KMS-11 (cell line): Measurements from ENCODE around the gene MORF4L1.

Experiments
- H2AFZ ChIP-seq: fragments of 200-600 bp; sonication (generic); 2 replicates; pipeline ENCODE4 v1.6.1; 2016; ENCODE audit warnings: antibody characterized with exemption, mixed run types, low read depth
- H3K27ac ChIP-seq: fragments of 200-600 bp; sonication (generic); 2 replicates; pipeline ENCODE4 v1.6.1; 2016; ENCODE audit warnings: mild to moderate bottlenecking, mixed run types
- H3K27me3 ChIP-seq: fragments of 200-600 bp; sonication (generic); 2 replicates; pipeline ENCODE4 v1.6.1; 2017; ENCODE audit warnings: mild to moderate bottlenecking, low read depth, mixed run types, moderate library complexity; ENCODE audit not compliant: insufficient read depth
- H3K36me3 ChIP-seq: fragments of 200-600 bp; sonication (generic); 2 replicates; pipeline ENCODE4 v1.6.1; 2017; ENCODE audit warnings: mild to moderate bottlenecking, mixed run types; ENCODE audit not compliant: insufficient read depth
- H3K4me1 ChIP-seq: fragments of 200-600 bp; sonication (generic); 2 replicates; pipeline ENCODE4 v1.6.1; 2016; ENCODE audit warnings: mild to moderate bottlenecking, low read depth, mixed run types; ENCODE audit not compliant: poor library complexity, severe bottlenecking
- H3K4me2 ChIP-seq: fragments of 200-600 bp; sonication (generic); 2 replicates; pipeline ENCODE4 v1.7.0; 2016; ENCODE audit warnings: mild to moderate bottlenecking, mixed run types
- H3K4me3 ChIP-seq: fragments of 200-600 bp; sonication (generic); IDR thresholded peaks from 2 replicates; pipeline ENCODE4 v1.6.1; 2017; ENCODE audit warnings: low read depth, low read length, mixed read lengths; ENCODE audit not compliant: insufficient read depth
- H3K79me2 ChIP-seq: fragments of 200-600 bp; sonication (generic); 2 replicates; pipeline ENCODE4 v1.6.1; 2016; ENCODE audit warnings: low read depth, mixed run types; ENCODE audit not compliant: insufficient read depth
- H3K9ac ChIP-seq: fragments of 200-600 bp; sonication (generic); 2 replicates; pipeline ENCODE4 v1.6.1; 2016; ENCODE audit warnings: mild to moderate bottlenecking, mixed run types
- H4K20me1 ChIP-seq: fragments of 200-600 bp; sonication (generic); 2 replicates; pipeline ENCODE4 v1.6.1; 2016; ENCODE audit warnings: mild to moderate bottlenecking, mixed run types; ENCODE audit not compliant: insufficient read depth
- TF ChIP-seq, protein P1 (sequence below): fragments of 200-600 bp; sonication (generic); conservative IDR thresholded peaks from 2 replicates; pipeline ENCODE4 v1.6.1; 2017; ENCODE audit warnings: low read depth, mild to moderate bottlenecking, antibody characterized with exemption, low read length, moderate library complexity, mixed read lengths

Gene MORF4L1

DNA sequence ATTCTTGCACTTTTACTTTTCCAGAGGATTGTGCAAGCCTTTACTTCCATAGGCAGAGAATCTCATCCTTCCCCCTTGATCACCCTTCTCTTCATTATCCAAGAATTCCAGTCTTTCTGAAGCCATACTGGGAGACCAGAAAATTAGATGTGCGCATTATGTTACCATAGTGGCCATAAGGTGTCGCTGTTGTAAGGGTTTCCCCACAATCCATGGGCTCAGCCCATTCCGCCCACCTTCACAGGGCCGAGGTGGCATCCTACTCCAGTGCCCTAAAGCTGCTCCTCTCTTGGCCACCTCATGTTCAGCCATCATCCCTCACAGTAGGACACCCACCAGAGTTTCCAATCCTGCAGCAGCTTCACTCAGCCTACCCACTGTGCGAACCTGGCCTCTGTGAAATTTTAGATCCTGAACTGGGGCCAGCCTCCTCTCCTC, 37.1 kb downstream of the MORF4L1 start:
- TF ChIP-seq, protein P1, sequence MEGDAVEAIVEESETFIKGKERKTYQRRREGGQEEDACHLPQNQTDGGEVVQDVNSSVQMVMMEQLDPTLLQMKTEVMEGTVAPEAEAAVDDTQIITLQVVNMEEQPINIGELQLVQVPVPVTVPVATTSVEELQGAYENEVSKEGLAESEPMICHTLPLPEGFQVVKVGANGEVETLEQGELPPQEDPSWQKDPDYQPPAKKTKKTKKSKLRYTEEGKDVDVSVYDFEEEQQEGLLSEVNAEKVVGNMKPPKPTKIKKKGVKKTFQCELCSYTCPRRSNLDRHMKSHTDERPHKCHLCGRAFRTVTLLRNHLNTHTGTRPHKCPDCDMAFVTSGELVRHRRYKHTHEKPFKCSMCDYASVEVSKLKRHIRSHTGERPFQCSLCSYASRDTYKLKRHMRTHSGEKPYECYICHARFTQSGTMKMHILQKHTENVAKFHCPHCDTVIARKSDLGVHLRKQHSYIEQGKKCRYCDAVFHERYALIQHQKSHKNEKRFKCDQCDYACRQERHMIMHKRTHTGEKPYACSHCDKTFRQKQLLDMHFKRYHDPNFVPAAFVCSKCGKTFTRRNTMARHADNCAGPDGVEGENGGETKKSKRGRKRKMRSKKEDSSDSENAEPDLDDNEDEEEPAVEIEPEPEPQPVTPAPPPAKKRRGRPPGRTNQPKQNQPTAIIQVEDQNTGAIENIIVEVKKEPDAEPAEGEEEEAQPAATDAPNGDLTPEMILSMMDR = peak; percentile 74
- Histone ChIP-seq H3K4me3 (no peak overlapping the region), H3K36me3 (no peaks in the 10 kb centered on the region), H4K20me1 (no peaks in the 10 kb centered on the region), H3K4me1 (no peaks in the 10 kb centered on the region), H3K27me3 (no peaks in the 10 kb centered on the region), H3K4me2 (no peak overlapping the region), H3K79me2 (no peaks in the 10 kb centered on the region), H3K27ac (no peak overlapping the region), H3K9ac (no peak overlapping the region), H2AFZ (no peak overlapping the region)

GRCh38 chr15:78910271-78910670, 37.6 kb downstream of the MORF4L1 start:
- no peaks in the 10 kb centered on the region for H3K79me2 ChIP-seq

DNA sequence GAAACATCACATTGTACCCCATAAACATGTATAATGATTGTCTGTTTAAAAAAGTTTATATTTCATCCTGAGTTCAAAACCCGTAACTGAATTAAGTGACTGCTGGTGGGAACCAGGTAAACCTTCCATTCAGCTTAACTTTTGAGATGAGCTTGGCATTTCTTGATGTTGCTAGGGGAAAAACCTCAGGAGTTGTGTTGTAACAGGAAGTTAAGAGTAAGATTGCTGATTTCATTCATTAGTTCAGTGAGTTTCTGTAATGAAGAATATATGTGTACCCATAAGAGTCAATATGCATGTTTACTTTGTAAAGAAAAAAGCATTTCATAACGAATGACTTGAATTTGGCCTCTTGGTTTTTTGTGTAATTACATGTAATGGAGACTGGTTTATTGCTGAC, 39.6 kb downstream of the MORF4L1 start:
- TF ChIP-seq, protein P1 = no peak
- Histone ChIP-seq H3K27ac (no peak overlapping the region), H4K20me1 (no peaks in the 10 kb centered on the region), H3K4me3 (no peak overlapping the region), H3K4me2 (no peak overlapping the region), H2AFZ (no peak overlapping the region), H3K9ac (no peak overlapping the region), H3K27me3 (no peaks in the 10 kb centered on the region), H3K36me3 (no peaks in the 10 kb centered on the region), H3K79me2 (no peaks in the 10 kb centered on the region), H3K4me1 (no peaks in the 10 kb centered on the region)

More at GRCh38 chr15:78910271-78910670, 37.6 kb downstream of the MORF4L1 start:
- Histone ChIP-seq H2AFZ (no peak overlapping the region), H4K20me1 (no peaks in the 10 kb centered on the region), H3K36me3 (no peaks in the 10 kb centered on the region), H3K4me3 (no peak overlapping the region), H3K4me1 (no peaks in the 10 kb centered on the region), H3K9ac (no peak overlapping the region), H3K27ac (no peak overlapping the region), H3K27me3 (no peaks in the 10 kb centered on the region), H3K4me2 (no peak overlapping the region)
- TF ChIP-seq, protein P1 = no peak

- H3K27ac ChIP-seq = no peak overlapping the region
- H3K4me2 ChIP-seq = no peak overlapping the region
- no peaks in the 10 kb centered on the region for H3K79me2 ChIP-seq
- no peak overlapping the region for H3K9ac ChIP-seq
- no peak overlapping the region for H2AFZ ChIP-seq
- H4K20me1 ChIP-seq = no peaks in the 10 kb centered on the region
- H3K27me3 ChIP-seq = no peaks in the 10 kb centered on the region
- TF ChIP-seq, protein P1 = no peak
- H3K4me1 ChIP-seq = no peaks in the 10 kb centered on the region
- no peaks in the 10 kb centered on the region for H3K36me3 ChIP-seq
- no peak overlapping the region for H3K4me3 ChIP-seq
These were observed 40.3 kb downstream of the MORF4L1 start for GRCh38 chr15:78913012-78913411.
